Measurements from ENCODE around the gene BHLHE40.
A peak's percentile ranks its signal among the peaks of the same experiment; 100 is the strongest.

The BHLHE40 gene

DNA sequence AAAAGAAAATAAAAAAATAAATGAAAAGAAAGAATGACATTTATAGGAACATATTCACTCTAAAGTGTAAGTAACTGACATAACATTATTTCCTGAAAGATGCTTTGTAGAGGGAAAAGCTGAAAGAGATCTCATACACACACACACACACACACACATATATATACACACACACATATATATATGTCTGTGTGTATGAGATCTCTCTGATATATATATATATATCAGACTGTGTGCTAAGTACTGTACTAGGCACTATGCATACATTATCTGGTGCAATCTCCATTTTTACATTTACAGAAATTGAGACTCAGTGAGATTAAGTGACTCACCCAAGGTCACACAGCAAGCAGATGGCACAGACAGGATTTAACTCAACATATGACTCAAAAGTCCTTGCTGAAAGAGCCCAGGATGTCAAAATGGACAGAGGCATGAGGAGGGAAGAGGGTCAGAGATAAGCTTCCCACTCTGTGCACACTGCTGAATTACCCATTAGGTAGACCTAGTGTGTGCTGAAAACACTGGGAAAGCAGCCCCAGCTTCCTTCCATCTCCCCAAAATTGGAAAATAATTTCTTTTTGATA is 15.0 kb downstream of the BHLHE40 start:
- no peaks in the 10 kb centered on the region for H3K36me3 Mint-ChIP-seq (ENCODE audit: low read depth)
- peaks cover 3% of the 10 kb centered on the region for H3K27me3 Mint-ChIP-seq (ENCODE audit: low read depth, poor library complexity)
- no peak overlapping the region for H3K4me3 Mint-ChIP-seq
- no peak for DNase-seq
- TF ChIP-seq CTCF (IDR thresholded peaks at IDR 0.05) = no peak
- H3K4me1 Mint-ChIP-seq = peaks cover 50% of the 10 kb centered on the region
- no peaks in the 10 kb centered on the region for H3K9me3 Mint-ChIP-seq
- peak overlapping the region; percentile 39 for H3K27ac Mint-ChIP-seq

DNA sequence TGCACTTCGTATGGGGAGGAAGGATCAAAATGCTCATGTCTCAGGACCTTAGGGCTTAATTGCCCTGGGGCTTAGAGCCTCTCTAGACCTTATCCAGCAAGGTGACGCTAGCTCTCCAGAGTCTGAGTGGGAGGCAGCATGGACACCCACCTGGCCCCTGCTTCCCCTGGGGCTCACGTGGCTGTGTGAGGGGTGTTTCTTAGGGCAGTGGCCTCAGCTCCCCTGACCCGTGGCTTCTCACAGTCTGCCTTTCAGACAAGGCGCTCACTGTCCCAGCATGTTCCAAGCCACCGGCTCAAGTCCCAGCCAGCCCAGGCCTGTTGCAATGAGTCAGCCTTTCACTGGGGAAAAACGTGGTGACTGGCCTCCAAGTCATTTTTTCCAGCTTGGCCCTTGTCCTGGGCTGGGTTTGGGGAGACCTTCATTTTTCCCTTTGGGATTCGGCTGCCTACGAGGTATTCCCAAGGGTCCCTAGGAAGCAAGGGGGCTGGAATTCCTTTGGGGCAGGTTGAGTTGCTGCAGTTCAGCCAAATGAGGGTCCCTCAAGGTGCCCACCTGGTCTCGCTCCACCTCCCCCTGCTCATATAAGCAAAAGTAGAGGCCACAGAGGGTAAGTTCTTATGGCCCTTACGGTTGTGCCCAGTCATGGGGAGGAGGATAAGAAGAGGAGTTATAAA is 15.7 kb downstream of the BHLHE40 start:
- no peak for TF ChIP-seq CTCF (IDR thresholded peaks at IDR 0.05)
- no peaks in the 10 kb centered on the region for H3K36me3 Mint-ChIP-seq (ENCODE audit: low read depth)
- peaks cover 6% of the 10 kb centered on the region for H3K27me3 Mint-ChIP-seq (ENCODE audit: low read depth, poor library complexity)
- H3K4me3 Mint-ChIP-seq = no peak overlapping the region
- DNase-seq = peak; percentile 44
- peaks cover 54% of the 10 kb centered on the region for H3K4me1 Mint-ChIP-seq
- H3K27ac Mint-ChIP-seq = peak overlapping the region; percentile 39
- H3K9me3 Mint-ChIP-seq = no peaks in the 10 kb centered on the region

DNA sequence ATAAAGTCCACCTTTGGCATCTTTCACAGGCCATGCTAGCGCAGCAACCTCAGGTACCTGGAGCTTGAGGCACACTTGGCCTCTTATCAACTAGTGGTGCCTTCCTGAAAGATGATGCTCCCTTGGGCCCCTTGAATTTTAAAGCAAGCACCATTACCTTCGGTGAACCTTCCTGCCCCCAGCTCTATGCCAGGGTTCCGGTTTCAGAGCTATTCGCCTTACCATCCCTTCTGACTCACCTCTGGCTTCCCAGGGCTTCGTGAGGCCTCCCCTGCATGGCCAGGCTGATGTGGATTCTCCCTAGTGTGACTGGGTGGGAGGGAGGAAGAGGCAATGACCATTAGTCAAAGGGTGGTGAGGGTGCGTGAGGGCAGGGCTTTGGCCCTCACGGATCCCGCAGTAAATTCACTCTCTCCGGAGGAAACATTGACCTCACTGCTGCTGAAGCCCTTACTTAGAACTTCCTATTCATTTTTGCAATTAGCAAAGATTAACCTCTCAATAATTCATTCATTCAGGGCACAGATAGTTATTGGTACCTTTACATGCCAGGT is 16.3 kb downstream of the BHLHE40 start:
- no peak overlapping the region for H3K4me3 Mint-ChIP-seq
- peak overlapping the region; percentile 48 for H3K27ac Mint-ChIP-seq
- no peak for TF ChIP-seq CTCF (IDR thresholded peaks at IDR 0.05)
- H3K4me1 Mint-ChIP-seq = peaks cover 54% of the 10 kb centered on the region
- no peaks in the 10 kb centered on the region for H3K36me3 Mint-ChIP-seq (ENCODE audit: low read depth)
- H3K9me3 Mint-ChIP-seq = no peaks in the 10 kb centered on the region
- no peak for DNase-seq
- H3K27me3 Mint-ChIP-seq (ENCODE audit: low read depth, poor library complexity) = peaks cover 6% of the 10 kb centered on the region

- peaks cover 58% of the 10 kb centered on the region for H3K4me1 Mint-ChIP-seq
- H3K27ac Mint-ChIP-seq = peak overlapping the region; percentile 48
- no peak overlapping the region for H3K4me3 Mint-ChIP-seq
- no peak for TF ChIP-seq CTCF (IDR thresholded peaks at IDR 0.05)
- H3K27me3 Mint-ChIP-seq (ENCODE audit: low read depth, poor library complexity) = peaks cover 9% of the 10 kb centered on the region
- DNase-seq = no peak
- no peaks in the 10 kb centered on the region for H3K36me3 Mint-ChIP-seq (ENCODE audit: low read depth)
- H3K9me3 Mint-ChIP-seq = no peaks in the 10 kb centered on the region
These were observed 17.1 kb downstream of the BHLHE40 start for GRCh38 chr3:4996223-4996765.

- Mint-ChIP-seq H3K9me3 (no peaks in the 10 kb centered on the region), H3K4me3 (no peak overlapping the region), H3K27ac (no peak overlapping the region), H3K27me3 (ENCODE audit: low read depth, poor library complexity) (peaks cover 10% of the 10 kb centered on the region), H3K4me1 (peaks cover 63% of the 10 kb centered on the region), H3K36me3 (ENCODE audit: low read depth) (no peaks in the 10 kb centered on the region)
- TF ChIP-seq CTCF (IDR thresholded peaks at IDR 0.05) = no peak
- no peak for DNase-seq
These were observed 17.6 kb downstream of the BHLHE40 start for GRCh38 chr3:4996771-4997291.
